Activated B cell treated with CpG ODN at 0.5 μM for 24 hours (primary cell): ENCODE results near the gene CEP55. TPM values are rescaled to one million over a fixed set of nuclear protein-coding genes. Genes with fewer than 3 reads are reported as not detected.

ENCODE experiments used
- ATAC-seq: fragments of 200-7000 bp; cut with Tn5 transposase; one replicate; pipeline ENCODE4 v1.10.0; 2021; ENCODE audit warnings: low read depth, mild to moderate bottlenecking, moderate library complexity
- CTCF ChIA-PET: fragments of 350-600 bp; sonication (Branson Sonifier 250); formaldehyde crosslinking; loops from one replicate; lab custom pipeline; 2021; ENCODE audit warnings: antibody characterized with exemption; lab: Charles Lee
- POLR2A ChIA-PET: fragments of 350-600 bp; sonication (Branson Sonifier 250); formaldehyde crosslinking; loops from one replicate; lab custom pipeline; 2021; ENCODE audit warnings: antibody characterized with exemption; lab: Charles Lee
- DNase-seq: peaks from one replicate; pipeline ENCODE4 v3.0.0; 2022
- H3K27ac Mint-ChIP-seq: one replicate; pipeline ENCODE4 v1.8.0; 2020; ENCODE audit warnings: mixed read lengths
- H3K27me3 Mint-ChIP-seq: one replicate; pipeline ENCODE4 v1.8.0; 2021; ENCODE audit warnings: mixed read lengths
- H3K36me3 Mint-ChIP-seq: one replicate; pipeline ENCODE4 v1.8.0; 2021; ENCODE audit warnings: low read depth, mixed read lengths
- H3K4me1 Mint-ChIP-seq: one replicate; pipeline ENCODE4 v1.8.0; 2021; ENCODE audit warnings: mixed read lengths
- H3K4me3 Mint-ChIP-seq: one replicate; pipeline ENCODE4 v1.8.0; 2020; ENCODE audit warnings: mild to moderate bottlenecking, mixed read lengths
- H3K9me3 Mint-ChIP-seq: one replicate; pipeline ENCODE4 v1.8.0; 2020; ENCODE audit warnings: mixed read lengths
- CTCF ChIP-seq: fragments of 200-600 bp; IDR thresholded peaks from one replicate; pipeline ENCODE4 v1.8.0; 2022; ENCODE audit warnings: antibody characterized with exemption, mild to moderate bottlenecking
- intact Hi-C: fragments of 100-400 bp; cut with micrococcal nuclease; formaldehyde crosslinking; loops from one replicate; pipeline ENCODE4 v1.15.1; 2024
- total RNA-seq: library from RNA; stranded (reverse); gene quantifications from 2 replicates; pipeline ENCODE4 v1.2.3, GENCODE V29; 2022

CEP55 gene
- total RNA-seq, 1 donor from 2014 or later, result 1.6 TPM

- no peaks in the 10 kb centered on the region for H3K4me1 Mint-ChIP-seq
- H3K4me3 Mint-ChIP-seq, result no peak overlapping the region
- CTCF ChIA-PET, result interaction anchor here (1.0 kb wide), 1 partner anchor 100 kb away, joined by 4 read pairs; no protein-coding TSS in a partner anchor
- ATAC-seq (no peak), DNase-seq (no peak)
- no peak for TF ChIP-seq CTCF
- POLR2A ChIA-PET, result interaction anchor here (0.6 to 0.7 kb wide), 2 partner anchors 68 to 570 kb away, joined by 3 to 7 read pairs; no protein-coding TSS in a partner anchor
- H3K27ac Mint-ChIP-seq, result no peak overlapping the region
- H3K27me3 Mint-ChIP-seq, result no peaks in the 10 kb centered on the region
- no peaks in the 10 kb centered on the region for H3K36me3 Mint-ChIP-seq
- H3K9me3 Mint-ChIP-seq, result no peaks in the 10 kb centered on the region
- intact Hi-C loops, result no loop called here
These were observed 20.5 kb upstream of the CEP55 start for GRCh38 chr10:93475871-93476270.

GRCh38 chr10:93476756-93477155 is 19.7 kb upstream of the CEP55 start:
- no peak for TF ChIP-seq CTCF
- peaks cover 3% of the 10 kb centered on the region for H3K27me3 Mint-ChIP-seq
- ChIA-PET POLR2A (interaction anchor here (0.7 kb wide), 1 partner anchor 69 kb away, joined by 7 read pairs; no protein-coding TSS in a partner anchor), CTCF (interaction anchor here (1.0 kb wide), 1 partner anchor 100 kb away, joined by 4 read pairs; no protein-coding TSS in a partner anchor)
- H3K4me1 Mint-ChIP-seq, result peaks cover 5% of the 10 kb centered on the region
- no peak for DNase-seq
- no peaks in the 10 kb centered on the region for H3K9me3 Mint-ChIP-seq
- intact Hi-C loops, result no loop called here
- ATAC-seq, result no peak
- H3K4me3 Mint-ChIP-seq, result no peak overlapping the region
- no peaks in the 10 kb centered on the region for H3K36me3 Mint-ChIP-seq
- no peak overlapping the region for H3K27ac Mint-ChIP-seq

- Mint-ChIP-seq H3K4me1 (peaks cover 15% of the 10 kb centered on the region), H3K9me3 (no peaks in the 10 kb centered on the region), H3K27me3 (peaks cover 5% of the 10 kb centered on the region), H3K36me3 (no peaks in the 10 kb centered on the region), H3K27ac (no peak overlapping the region), H3K4me3 (no peak overlapping the region)
- intact Hi-C loops, result no loop called here
- DNase-seq, result no peak
- CTCF ChIA-PET, result interaction anchor here (1.2 to 7.1 kb wide), 2 partner anchors 24 to 102 kb away, joined by 3 to 237 read pairs; no protein-coding TSS in a partner anchor
- TF ChIP-seq CTCF, result no peak
- no peak for ATAC-seq
- POLR2A ChIA-PET, result interaction anchor here (0.5 kb wide), 1 partner anchor 56 kb away, joined by 7 read pairs; no protein-coding TSS in a partner anchor
These were observed 17.5 kb upstream of the CEP55 start for GRCh38 chr10:93478873-93479272.

GRCh38 chr10:93481637-93482144 is 14.7 kb upstream of the CEP55 start:
- no peak for TF ChIP-seq CTCF
- peaks cover 9% of the 10 kb centered on the region for H3K27me3 Mint-ChIP-seq
- ChIA-PET POLR2A (interaction anchor here (1.2 kb wide), 1 partner anchor 106 kb away, joined by 6 read pairs; no protein-coding TSS in a partner anchor), CTCF (interaction anchor here (0.6 to 7.1 kb wide), 16 partner anchors 9 to 467 kb away, joined by 3 to 237 read pairs (median 5); partner anchors contain the start of gene CEP55)
- peaks cover 15% of the 10 kb centered on the region for H3K4me1 Mint-ChIP-seq
- no peak for ATAC-seq
- no peak for DNase-seq
- H3K4me3 Mint-ChIP-seq, result peak overlapping the region; percentile 81
- no peaks in the 10 kb centered on the region for H3K36me3 Mint-ChIP-seq
- H3K9me3 Mint-ChIP-seq, result no peaks in the 10 kb centered on the region
- H3K27ac Mint-ChIP-seq, result peak overlapping the region; percentile 4
- intact Hi-C loops, result loop anchor here (1.0 to 10.0 kb wide), 6 partner anchors 15 to 399 kb away; partner anchors contain the start of gene CEP55
